AG08396 (cell line): ENCODE measurements around the gene C1QTNF4.

ENCODE experiments used
- DNase-seq: peaks from one replicate; pipeline ENCODE4 v3.0.0; 2012; ENCODE audit warnings: low spot score, mixed read lengths

Gene C1QTNF4

DNA sequence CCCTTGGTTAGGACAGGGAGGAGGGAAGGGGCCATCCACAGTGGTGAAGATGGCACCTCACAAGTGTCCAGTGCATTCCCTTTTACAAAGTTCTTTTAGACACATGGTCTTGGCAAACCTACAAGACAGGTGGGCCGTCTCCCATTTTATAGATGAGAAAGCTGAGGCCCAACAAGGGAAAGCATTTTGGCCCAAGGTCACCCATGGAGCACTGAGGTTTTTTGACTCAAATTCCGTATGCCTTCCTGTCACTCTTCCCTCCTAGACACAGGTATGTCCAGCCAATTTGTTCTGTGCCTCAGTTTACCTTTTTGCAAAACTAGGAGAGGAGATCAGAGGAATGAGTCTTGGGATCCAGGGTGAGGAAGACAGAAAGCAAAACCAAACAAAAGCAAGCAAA is 1.2 kb downstream of the C1QTNF4 start:
- DNase-seq: no peak

DNA sequence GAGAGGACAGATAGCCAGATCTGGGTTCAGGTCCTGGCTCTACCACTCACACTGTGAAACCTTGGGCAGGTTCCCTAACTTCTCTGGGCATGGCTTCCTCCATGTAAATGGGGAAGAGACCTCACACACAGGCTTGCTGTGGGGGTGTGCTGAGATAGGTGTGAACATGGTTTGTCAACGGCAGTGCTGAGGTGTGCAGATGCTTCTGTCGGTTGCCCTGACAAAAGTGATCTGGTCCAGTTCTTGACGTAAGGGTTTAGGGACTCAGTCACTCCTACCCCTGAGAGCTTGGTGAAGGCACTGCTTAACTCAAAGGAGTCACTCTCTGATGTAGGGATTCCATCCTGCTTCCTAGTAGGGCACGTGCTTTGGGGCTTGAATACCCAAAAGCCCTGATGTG is 2.0 kb downstream of the C1QTNF4 start:
- no peak for DNase-seq

DNA sequence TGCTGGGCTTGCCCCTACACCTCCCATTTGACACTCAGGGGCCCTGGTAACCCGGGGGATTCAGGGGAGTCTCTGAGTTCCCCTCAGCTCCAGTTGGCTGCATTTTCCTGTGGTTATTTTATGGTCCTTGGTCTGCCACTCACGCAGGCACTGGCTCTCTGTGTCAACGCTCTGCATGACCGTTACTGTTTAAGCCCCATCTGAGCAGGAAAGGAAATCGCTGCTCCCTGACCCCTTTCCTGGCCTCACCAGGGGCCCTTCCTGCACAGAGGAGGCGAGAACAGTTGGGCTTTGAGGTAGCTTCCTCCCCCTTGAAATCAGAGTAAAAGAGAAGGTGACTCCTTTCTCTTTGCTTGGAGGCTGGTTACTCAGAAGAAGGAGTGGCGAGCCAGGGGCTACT is 2.4 kb downstream of the C1QTNF4 start:
- DNase-seq: no peak

DNA sequence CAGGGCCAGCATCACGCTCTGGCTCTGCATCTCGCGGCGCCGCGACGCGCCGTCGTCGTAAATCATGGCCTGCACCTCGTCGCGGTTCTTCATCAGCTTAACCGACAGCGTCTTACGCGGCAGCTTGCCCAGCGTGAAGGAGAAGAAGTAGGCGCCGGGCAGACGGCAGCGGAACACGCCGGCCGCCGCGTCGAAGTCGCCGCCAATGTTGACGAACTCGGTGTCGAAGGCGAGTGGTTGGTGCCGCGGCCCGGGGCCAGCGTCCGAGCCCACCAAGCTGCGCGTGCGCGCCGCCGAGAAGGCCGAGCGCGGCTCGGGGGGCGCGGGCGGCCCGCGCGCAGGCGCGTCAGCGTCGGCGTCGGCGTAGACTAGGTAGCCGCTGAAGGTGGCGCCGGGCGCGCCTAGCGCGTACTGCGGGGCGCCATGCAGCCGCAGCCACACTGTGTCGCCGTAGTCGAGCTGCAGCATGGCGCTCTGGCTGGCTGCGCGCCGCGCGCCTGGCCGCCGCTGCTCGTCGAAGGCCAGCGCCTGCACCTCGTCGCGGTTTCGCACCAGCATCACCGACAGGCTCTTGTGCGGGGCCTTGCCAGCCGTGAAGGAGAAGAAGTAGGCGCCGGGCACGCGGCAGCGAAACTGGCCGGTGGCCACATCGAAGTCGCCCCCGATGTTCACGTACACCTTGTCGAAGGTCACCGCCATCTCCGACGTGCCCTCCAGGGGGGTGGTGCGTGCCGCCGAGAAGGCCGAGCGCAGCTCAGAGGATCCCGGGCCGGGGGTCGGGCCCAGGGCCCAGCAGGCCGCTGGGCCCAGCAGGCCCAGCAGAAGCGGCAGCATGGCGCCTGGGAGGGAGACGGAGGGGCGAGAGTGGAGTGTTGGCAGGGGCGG is 4.0 kb downstream of the C1QTNF4 start:
- DNase-seq: no peak

DNA sequence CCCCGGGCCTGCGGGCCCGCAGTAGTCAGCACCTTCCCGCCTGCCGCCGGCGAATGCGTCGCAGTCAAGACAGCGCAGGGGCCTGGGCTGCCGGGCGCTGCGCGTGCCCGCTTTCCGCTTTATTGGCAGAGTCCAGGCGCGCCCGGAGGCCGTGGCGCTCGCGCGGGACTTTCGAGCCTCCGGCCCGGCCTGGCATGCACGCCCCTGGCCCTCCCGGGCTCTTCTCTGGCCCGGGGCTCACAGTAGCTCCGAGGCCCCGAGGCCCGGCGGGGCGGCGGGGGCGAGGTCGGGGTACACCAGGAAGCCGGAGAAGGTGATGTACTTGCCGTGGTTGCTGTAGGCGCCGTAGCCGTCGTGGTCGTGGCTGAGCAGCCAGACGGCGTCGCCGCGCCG is 4.6 kb downstream of the C1QTNF4 start:
- DNase-seq: no peak

DNA sequence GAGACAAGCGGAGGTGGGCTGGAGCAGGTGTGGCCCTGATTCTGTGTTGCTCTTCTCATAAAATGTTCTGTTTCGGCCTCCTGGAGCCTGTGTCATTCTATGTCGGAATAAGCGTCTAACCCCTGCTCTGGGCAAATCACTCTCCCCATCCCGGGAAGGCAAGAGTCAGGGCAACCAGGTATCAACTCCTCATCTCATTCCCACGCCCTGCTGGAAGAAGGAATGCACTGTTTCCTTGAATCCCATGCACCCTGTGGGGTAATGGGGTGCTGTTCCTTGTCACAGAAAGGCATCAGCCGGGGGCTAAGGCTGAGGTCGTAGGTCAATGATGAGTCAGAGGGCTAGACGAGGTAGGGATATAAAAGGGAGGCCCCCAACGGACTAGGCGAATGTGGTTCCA is 5.1 kb downstream of the C1QTNF4 start:
- no peak for DNase-seq

DNA sequence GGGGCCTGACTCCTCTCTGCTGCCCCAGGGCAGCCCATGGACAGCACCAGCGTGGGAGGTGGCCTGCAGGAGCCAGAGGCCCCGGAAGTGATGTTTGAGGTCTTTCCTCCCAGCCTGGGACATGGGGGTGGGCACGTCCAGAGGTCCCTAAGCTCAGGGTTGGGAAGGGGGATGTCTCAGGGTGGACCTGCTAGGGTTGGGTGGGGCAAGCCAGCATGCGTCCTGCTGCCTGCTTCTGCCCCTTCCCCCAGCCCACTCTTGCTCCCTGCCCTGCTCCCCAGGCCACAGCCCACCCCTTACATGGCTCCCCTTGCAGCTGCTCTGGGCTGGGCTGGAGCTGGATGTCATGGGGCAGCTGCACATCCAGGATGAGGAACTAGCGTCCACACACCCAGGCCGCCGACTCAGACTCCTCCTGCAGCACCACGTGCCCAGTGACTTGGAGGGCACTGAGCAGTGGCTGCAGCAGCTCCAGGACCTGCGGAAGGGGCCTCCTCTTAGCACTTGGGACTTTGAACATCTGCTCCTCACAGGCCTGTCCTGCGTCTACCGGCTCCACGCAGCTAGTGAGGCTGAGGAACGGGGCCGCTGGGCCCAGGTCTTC is 6.4 kb downstream of the C1QTNF4 start:
- DNase-seq: no peak

DNA sequence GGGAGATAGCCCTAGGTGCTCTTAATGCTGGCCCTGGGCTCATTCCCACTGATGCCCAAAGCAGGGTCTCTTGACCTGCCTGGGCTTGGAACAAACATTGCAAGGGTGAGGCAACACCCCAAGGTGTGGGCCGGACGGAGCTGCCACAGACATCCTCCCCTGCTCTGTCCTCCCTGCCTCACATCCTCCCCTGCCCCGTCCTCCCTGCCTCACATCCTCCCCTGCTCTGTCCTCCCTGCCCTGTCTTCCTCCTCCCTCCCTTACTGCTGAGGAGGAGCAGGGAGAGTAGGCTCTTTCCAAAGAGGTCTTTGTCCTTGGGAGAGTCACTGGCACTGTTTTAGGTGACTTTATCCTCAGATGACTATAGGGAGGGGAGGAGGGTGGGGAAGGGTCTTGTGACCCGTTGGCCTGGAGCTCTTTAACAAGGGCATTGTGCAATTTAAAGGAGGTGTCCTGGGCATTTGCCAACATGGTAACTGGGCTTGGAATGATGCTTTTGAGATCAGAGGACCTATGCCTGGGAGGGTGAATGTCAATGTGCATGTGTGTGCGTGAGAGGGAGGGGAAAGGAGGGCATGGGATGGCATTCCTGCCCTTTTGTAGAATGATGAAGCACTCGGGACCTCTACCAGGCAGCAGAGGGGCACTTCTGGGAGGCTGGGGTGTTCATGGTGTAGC is 7.0 kb downstream of the C1QTNF4 start:
- DNase-seq: no peak

DNA sequence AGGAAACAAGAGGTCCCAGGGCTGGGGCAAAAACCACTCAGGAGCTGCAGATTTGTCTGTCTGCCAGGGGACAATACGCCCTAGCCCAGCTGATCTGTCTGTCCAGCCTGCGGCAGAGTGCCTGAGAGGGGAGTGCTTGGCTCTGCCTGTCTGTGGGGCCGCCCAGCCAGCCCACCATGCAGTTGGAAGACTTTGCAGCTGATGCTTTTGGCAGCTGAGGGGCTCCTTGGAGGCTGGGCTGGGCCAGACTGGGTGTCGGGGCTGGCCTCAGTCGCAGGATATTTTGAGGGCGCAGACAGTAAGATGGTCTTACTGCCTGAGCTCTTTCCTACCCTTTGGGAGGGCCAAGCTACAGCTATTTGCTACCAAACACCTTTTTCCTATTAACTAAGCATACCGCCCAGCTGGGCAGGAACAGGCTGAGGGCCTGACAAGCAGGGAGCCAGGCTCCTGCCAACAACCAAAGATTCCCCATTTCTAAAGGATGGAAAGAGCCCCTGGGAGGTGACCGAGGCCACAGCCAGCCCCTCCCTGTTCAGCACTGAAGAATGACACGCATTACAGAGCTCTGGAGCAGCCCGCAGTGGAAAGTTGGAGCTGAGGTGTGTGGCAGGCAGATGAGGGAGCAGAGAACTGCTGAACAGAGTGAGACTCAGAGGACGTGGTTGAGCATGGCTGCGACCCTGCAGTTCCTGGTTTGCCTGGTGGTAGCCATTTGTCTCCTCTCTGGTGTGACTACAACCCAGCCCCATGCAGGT is 7.9 kb downstream of the C1QTNF4 start, which contains the start of gene FAM180B:
Gene FAM180B, plus strand, starts transcription at position 581 of the 758 bp plus-strand sequence. Its CDS starts 91 bp downstream, at position 672.
- DNase-seq: no peak

DNA sequence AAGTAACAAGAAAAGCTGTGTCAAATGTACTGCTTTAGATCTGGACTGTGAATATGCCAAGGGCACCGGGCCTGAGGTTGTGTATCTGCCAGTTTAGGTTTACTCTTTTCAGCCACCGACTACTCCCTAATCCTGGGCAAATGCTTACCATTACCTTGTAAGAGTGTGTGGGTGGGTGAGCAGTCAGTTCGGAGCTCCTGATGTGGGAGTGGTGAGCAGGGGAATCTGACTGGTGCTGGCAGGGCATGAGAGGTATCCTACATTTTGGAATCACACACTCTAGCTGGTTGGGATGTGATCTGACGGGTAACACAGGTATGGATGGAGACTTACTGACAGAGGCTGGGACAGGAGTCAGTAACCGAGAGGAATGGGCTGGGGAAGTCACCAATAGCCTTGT is 10.4 kb downstream of the C1QTNF4 start:
- DNase-seq: no peak

DNA sequence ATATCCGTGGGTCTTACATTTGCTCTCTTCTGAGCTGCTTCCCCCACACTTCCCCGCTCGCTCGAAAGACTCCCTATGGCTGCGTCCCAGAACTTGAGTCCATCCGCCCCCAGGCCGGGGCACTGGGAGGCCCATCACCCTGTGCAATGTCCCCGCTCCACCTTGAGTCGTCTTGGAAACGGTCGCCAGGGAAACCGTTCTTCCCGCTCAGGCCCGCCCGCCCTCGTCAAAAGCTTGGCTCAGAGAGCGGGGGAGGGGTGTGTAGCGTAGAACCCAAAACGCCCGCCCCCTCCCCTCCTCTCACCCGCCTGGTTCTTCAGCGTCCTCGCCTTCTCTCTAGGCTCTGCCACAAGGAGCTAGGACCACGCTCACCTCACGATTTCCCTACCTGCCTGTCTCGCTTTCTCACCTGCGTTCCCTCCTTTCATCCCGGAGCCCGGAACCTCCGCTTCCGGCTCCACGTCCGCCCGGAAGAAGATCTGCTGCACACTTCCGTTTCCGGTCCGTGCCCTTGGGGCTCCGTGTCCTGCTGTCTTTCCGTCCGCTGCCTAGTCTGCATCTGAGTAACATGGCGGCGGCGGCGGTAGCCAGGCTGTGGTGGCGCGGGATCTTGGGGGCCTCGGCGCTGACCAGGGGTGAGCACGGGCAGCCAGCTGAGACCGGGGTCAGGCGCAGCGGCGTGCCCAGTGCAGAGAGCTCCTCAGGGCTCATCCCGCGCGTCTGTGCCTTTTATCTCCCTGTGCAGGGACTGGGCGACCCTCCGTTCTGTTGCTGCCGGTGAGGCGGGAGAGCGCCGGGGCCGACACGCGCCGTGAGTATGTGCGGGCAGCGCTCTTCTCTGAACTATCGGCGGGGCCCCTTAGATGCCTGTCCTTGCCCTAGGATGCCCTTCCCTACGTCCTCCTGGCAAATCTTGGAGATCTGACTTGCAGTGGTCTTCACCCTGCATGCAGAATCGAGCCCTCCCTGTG is 15.4 kb downstream of the C1QTNF4 start, which contains the start of the genes KBTBD4 and NDUFS3:
Gene KBTBD4, minus strand, starts transcription at position 447 of the 971 bp plus-strand sequence. Its CDS starts 19 bp downstream, at position 428.
Gene NDUFS3, plus strand, starts transcription at position 551 of the 971 bp plus-strand sequence. Its CDS starts 18 bp downstream, at position 569.
- DNase-seq: peak; percentile 92

DNA sequence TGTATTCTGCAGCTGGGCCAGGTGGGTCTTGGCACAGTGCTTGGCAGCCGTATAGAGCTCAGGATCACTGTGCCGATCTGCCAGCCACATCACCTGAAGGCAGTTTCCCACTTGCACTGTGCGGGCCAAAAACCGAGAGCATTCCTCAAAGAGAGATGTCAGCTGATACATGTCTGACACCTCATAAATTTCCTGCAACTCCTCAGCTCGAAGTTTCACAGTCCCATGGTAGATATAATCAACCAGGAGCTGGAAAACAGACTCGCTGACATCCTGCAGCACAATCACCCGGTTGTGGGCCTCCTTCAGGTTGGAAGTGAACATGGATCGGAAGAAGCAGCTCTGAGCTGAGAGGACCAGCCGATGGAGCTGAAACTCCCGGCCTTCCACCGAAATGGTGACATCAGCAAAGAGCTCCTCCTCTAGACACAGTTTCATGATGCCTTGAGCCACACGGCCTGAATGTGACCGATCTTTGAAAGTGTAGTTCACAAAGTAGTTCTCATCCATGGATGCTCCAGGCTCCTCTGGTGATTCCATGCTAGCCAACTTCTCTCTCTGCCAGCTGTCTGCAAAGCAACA is 16.7 kb downstream of the C1QTNF4 start:
- DNase-seq: no peak

DNA sequence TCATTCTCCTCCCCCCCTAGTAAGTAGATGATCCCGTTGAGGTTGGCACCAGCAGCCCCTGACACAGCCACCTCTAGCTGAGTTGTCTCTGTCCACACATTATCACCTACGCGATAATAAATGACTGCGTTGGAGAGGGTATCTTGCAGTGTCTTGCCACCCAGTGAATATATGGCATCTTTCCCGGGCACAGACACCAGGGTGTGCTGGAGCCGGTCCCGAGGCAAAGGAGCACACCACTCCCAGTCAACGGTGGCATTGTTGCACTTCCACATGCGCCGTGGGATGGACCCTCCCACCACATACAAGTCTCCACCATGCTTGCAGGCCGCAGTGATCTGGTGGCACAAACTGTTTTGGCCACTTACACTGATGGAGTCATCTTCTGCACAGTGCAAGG is 20.9 kb downstream of the C1QTNF4 start:
- DNase-seq: no peak

DNA sequence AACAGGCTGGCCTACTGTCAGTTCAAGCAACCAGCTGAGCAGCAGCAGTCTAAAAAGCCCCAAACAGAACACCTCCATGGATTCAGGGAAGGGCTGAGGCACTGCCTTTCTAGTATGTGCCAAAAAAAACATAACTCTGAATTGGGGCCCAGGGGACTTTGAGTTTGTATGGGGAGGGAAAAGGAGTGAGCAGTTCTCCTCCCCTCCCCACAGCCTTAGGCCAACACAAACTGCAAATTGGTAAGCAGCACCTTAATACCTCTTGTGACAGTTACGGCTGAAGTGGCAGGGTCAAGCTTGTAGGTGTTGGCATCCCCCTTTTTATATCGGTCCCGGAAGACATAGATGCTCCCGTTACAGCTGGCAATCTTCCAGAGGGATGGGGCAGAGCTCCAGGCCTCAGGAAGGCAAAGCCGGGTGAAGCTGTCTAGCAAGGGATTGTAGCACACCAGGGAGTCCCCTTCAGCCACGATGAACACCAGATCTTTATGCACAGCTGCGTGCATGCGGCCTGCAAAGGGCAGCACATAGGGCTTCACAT is 21.4 kb downstream of the C1QTNF4 start:
- no peak for DNase-seq

DNA sequence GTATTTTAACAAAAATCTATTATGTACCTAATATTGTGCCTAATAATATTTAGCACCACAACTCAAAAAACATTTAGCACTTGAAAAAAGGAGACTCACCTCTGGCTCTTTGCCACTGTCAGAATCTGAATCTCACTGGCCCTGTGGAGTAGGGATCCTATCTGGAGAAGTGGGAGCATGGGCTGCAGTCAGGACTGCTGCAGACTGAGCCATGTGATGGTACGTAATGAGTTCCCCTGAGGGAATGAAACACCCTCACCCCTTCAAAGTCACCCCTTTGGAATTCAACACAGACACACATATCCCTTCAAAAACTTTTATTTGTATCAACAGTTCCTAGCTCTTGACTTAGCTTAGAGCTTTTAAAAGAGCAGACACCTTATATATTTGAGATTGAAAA is 22.3 kb downstream of the C1QTNF4 start:
- DNase-seq: peak; percentile 77

DNA sequence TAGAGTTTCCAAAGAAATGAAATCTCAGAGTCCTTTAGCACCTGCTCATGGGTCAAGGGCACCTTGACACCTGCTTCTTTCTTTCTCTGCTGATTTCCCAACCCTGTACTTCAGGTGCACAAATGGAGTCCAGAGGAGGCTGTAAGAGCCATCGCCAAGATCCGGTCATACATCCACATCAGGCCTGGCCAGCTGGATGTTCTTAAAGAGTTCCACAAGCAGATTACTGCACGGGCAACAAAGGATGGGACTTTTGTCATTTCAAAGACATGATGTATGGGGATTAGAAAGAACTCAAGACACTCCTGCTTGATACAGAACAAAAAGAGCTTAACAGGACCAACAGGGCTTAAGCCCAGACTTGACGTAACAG is 22.9 kb downstream of the C1QTNF4 start:
- DNase-seq: no peak

DNA sequence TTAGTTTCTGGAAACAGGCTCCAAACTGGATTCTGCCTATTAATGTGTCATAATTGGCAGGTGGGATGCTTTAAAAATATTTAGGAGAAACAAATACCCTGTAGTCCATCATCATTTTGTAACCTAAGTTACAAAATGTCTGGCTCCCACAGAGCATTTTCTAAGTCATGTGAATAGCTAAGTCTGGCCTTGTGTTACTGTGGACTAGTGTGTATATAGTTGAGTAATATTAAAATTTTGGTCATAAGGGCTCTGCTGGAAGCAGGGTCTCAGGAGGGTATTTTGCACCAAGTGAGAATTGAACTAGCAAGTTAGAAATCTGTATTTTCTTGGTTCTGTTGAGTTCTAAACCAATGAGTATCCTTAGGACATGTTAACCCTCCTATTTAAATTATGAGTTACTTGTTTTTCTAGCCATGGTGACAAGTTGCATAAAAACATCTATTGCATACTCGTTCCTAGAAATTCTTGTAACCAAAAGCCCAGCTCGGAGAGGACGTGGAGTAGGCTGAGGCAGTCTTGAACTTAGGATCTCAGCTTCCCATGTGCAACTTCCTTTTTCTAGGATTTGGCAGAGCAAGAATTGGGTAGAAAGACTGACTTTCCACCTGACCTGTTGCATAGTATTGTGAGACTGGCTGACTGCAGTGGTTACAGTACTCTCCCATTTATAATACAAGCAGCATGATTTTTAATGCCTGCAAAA is 23.4 kb downstream of the C1QTNF4 start:
- DNase-seq: no peak

DNA sequence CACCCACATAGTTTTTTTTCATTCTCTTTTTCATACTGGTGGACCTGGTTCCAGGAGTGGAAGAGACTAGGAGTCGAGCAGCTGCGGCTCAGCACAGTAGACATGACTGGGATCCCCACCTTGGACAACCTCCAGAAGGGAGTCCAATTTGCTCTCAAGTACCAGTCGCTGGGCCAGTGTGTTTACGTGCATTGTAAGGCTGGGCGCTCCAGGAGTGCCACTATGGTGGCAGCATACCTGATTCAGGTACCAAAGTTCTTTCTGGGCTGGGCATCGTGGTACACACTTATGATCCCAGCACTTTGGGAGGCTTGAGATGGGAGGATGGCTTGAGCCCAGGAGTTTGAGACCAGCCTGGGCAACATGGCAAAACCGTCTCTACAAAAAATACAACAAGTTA is 24.6 kb downstream of the C1QTNF4 start:
- DNase-seq: no peak

DNA sequence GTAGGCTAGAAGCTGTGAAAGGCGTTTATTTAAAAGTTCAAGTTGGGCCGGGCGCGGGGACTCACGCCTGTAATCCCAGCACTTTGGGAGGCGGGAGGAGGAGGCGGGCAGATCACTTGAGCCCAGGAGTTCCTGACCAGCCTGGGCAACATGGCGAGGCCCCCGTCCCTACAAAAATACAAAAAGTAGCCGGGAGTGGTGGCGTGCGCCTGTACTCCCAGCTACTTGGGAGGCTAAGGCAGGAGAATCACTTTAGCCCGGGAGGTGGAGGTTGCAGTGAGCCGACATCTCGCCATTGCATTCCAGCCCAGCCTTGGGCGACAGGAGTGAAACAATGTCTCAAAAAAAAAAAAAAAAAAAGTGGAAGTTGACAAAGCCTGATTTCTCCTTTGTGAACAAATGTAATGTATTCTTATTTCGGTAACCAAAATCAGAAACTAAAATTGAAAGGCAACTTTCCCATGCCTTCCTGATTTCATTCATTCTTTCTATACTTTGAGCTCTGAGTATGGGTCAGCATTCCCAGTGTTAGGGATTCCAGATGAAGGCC is 28.0 kb downstream of the C1QTNF4 start:
- no peak for DNase-seq
